Measurements from ENCODE around the gene RAB31. TPM values are rescaled to one million over a fixed set of nuclear protein-coding genes. Genes with fewer than 3 reads are reported as not detected.
A peak's percentile ranks its signal among the peaks of the same experiment; 100 is the strongest.

The RAB31 gene
- total RNA-seq, 1 donor from 2014 or later: 47.7 TPM

- FAIRE-seq: no peak
- Histone ChIP-seq H3K4me3 (ENCODE audit: low read depth, low read length) (no peak overlapping the region), H3K27me3 (ENCODE audit: control insufficient read depth, insufficient read depth, low read length) (no peaks in the 10 kb centered on the region), H3K36me3 (ENCODE audit: control insufficient read depth, insufficient read depth, low read length) (no peaks in the 10 kb centered on the region)
- DNase-seq (ENCODE audit: low read depth): no peak
- TF ChIP-seq CTCF (IDR thresholded peaks at IDR 0.05; ENCODE audit: insufficient read depth, low read length, severe bottlenecking): no peak
Measured at GRCh38 chr18:9824952-9825371, 116.9 kb downstream of the RAB31 start.

GRCh38 chr18:9825571-9826073, 117.5 kb downstream of the RAB31 start:
- no peak overlapping the region for H3K4me3 ChIP-seq (ENCODE audit: low read depth, low read length)
- no peaks in the 10 kb centered on the region for H3K27me3 ChIP-seq (ENCODE audit: control insufficient read depth, insufficient read depth, low read length)
- no peak for FAIRE-seq
- no peak for TF ChIP-seq CTCF (IDR thresholded peaks at IDR 0.05; ENCODE audit: insufficient read depth, low read length, severe bottlenecking)
- peak; percentile 89 for DNase-seq (ENCODE audit: low read depth)
- H3K36me3 ChIP-seq (ENCODE audit: control insufficient read depth, insufficient read depth, low read length): no peaks in the 10 kb centered on the region

GRCh38 chr18:9826685-9827084, 118.6 kb downstream of the RAB31 start:
- H3K4me3 ChIP-seq (ENCODE audit: low read depth, low read length): no peak overlapping the region
- no peaks in the 10 kb centered on the region for H3K27me3 ChIP-seq (ENCODE audit: control insufficient read depth, insufficient read depth, low read length)
- TF ChIP-seq CTCF (IDR thresholded peaks at IDR 0.05; ENCODE audit: insufficient read depth, low read length, severe bottlenecking): no peak
- FAIRE-seq (no peak), DNase-seq (ENCODE audit: low read depth) (no peak)
- H3K36me3 ChIP-seq (ENCODE audit: control insufficient read depth, insufficient read depth, low read length): no peaks in the 10 kb centered on the region

DNA sequence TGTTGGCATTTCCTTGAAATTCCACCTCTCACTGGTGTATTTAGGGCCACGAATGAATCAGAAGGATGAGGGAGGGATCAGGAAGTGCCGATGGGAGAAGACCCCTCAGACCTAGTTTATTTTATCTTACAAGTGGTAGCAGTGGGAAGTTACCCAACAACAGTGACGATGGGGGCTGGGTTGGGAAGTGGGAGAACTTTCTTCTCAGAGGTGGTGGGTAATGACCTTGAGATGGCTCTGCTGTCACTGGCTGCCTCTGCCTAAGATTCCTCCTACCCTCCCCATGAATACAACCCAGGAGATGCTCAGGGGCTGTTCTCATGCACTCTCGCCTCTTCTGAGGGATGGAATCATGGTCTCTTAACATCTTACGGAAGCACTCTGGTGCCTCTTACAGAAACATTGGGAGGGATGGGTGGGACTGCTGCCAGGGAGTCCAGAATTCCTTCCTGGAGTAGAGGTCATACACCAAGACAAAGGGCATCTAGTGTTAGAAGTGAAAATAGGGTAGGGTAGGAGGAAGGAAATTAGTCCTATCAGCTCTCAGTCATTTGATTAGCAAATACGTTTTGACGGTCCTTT, 119.2 kb downstream of the RAB31 start:
- FAIRE-seq (no peak), DNase-seq (ENCODE audit: low read depth) (no peak)
- Histone ChIP-seq H3K4me3 (ENCODE audit: low read depth, low read length) (no peak overlapping the region), H3K27me3 (ENCODE audit: control insufficient read depth, insufficient read depth, low read length) (no peaks in the 10 kb centered on the region), H3K36me3 (ENCODE audit: control insufficient read depth, insufficient read depth, low read length) (no peaks in the 10 kb centered on the region)
- no peak for TF ChIP-seq CTCF (IDR thresholded peaks at IDR 0.05; ENCODE audit: insufficient read depth, low read length, severe bottlenecking)

- DNase-seq (ENCODE audit: low read depth): peak; percentile 99
- Histone ChIP-seq H3K27me3 (ENCODE audit: control insufficient read depth, insufficient read depth, low read length) (no peaks in the 10 kb centered on the region), H3K36me3 (ENCODE audit: control insufficient read depth, insufficient read depth, low read length) (no peaks in the 10 kb centered on the region), H3K4me3 (ENCODE audit: low read depth, low read length) (peak overlapping the region; percentile 16)
- no peak for FAIRE-seq
- no peak for TF ChIP-seq CTCF (IDR thresholded peaks at IDR 0.05; ENCODE audit: insufficient read depth, low read length, severe bottlenecking)
Measured at GRCh38 chr18:9827793-9828505, 119.8 kb downstream of the RAB31 start.
